Measurements from ENCODE around the gene KDM2A.

- TF ChIP-seq, protein P1, sequence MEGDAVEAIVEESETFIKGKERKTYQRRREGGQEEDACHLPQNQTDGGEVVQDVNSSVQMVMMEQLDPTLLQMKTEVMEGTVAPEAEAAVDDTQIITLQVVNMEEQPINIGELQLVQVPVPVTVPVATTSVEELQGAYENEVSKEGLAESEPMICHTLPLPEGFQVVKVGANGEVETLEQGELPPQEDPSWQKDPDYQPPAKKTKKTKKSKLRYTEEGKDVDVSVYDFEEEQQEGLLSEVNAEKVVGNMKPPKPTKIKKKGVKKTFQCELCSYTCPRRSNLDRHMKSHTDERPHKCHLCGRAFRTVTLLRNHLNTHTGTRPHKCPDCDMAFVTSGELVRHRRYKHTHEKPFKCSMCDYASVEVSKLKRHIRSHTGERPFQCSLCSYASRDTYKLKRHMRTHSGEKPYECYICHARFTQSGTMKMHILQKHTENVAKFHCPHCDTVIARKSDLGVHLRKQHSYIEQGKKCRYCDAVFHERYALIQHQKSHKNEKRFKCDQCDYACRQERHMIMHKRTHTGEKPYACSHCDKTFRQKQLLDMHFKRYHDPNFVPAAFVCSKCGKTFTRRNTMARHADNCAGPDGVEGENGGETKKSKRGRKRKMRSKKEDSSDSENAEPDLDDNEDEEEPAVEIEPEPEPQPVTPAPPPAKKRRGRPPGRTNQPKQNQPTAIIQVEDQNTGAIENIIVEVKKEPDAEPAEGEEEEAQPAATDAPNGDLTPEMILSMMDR (conservative IDR thresholded peaks at IDR 0.05) = no peak
- TF ChIP-seq EZH2 (IDR thresholded peaks at IDR 0.05; ENCODE audit: low read depth) = no peak
Observed at GRCh38 chr11:67227726-67228125, 108.7 kb downstream of the KDM2A start.
